ENCODE data around the gene HDDC2.

The HDDC2 gene

DNA sequence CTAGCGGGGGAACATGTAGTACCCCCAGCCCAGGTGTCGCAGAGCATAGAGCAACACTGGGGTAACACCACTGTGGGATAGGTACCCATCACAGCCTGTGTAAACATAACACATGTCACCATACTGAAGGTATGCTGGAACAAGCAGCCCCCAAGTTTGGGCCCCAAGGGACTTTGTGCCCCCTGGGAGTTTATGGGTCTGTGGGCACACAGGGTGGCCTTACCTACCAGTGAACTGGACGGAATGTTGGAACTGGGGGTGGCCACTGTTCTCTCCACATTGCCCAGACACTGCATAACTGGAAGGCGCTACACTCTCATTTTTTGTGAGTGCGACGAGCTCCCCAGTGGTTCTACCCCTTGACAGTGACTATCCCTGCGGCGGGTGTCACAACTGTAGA is 28.5 kb downstream of the HDDC2 start:
- DNase-seq (ENCODE audit: low read depth, low spot score): no peak
- H3K27ac ChIP-seq: peak overlapping the region; percentile 59

DNA sequence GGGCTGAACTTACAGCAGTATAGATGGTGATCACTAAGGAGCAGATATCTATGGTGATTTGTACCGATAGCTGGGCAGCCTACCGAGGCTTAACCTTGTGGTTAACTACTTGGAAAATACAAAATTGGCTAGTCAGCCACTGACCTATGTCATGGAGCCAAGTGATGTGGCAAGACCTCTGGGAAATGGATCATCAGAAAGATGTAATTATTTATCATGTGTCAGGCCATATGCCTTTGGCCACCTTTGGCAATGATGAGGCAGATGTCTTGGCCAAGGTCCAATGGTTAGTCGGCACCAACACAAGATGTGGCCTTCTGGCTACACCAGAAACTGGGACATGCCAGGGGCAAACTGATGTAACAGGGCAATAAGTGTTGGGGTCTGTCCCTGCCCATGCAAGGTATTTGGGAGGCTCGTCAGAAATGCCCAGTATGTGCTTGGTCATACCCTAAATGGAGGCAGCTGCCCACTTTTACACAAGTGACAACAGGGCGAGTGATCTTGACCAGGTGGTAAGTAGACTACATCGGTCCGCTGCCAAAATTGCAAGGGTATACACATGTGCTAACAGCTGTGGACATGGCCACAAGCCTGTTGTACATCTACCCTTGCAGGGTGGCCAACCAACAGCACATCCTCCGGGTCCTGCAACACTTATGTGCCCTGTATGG is 30.1 kb downstream of the HDDC2 start:
- no peak for DNase-seq (ENCODE audit: low read depth, low spot score)
- H3K27ac ChIP-seq: no peak overlapping the region

- H3K27ac ChIP-seq: no peak overlapping the region
- no peak for DNase-seq (ENCODE audit: low read depth, low spot score)
These were observed 31.4 kb downstream of the HDDC2 start for GRCh38 chr6:125270380-125270779.

DNA sequence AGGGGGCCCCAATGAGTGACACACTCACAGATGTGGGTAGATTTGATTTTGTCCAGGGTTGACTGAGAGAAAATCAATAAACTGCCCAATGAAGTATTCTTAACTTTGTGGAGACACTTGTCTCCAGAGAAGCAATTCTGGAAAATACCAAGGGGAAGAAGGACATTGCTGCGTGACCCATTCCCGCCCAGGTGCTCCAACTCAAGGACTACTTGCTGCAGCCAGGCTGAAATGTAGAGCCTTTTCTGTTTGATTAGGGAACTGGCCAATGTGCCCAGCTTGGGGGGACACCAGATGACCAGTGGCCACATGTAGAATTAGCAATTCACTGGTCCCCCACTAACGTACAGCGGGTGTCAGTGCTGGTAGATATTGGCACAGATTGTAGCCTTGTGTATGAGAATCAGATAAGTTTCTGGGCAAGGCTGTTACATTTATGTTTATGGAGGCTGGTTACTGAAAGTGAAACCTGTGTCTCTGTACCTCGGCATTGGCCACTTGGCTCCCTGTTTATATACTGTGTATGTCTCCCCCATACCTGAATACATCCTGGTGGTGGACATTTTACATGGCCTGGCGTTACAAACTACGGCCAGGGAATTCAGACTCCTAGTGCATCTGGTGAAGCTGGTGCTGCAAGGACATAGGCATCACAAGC is 32.3 kb downstream of the HDDC2 start:
- DNase-seq (ENCODE audit: low read depth, low spot score): no peak
- H3K27ac ChIP-seq: no peak overlapping the region

DNA sequence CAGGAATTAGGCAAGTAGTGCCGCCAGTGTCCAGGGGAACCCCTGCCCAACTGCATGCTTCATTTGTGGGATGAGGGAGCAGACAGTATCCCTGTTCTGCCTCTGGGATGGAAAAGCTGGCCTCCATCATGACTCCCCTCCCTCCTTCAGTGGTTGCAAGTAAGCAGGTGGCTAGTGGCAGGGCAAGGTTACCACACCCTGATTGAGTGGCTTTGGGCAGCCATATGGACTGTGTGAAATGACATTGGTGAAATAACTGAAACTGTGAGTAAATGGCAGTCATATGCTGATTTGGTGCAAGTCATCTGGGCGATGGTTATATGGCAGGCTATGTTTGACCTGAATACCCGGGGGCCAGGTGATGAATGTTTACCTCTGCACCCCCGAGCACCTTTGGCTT is 33.0 kb downstream of the HDDC2 start:
- H3K27ac ChIP-seq: no peak overlapping the region
- no peak for DNase-seq (ENCODE audit: low read depth, low spot score)

- H3K27ac ChIP-seq: no peak overlapping the region
- DNase-seq (ENCODE audit: low read depth, low spot score): no peak
These were observed 33.8 kb downstream of the HDDC2 start for GRCh38 chr6:125267806-125268523.

DNA sequence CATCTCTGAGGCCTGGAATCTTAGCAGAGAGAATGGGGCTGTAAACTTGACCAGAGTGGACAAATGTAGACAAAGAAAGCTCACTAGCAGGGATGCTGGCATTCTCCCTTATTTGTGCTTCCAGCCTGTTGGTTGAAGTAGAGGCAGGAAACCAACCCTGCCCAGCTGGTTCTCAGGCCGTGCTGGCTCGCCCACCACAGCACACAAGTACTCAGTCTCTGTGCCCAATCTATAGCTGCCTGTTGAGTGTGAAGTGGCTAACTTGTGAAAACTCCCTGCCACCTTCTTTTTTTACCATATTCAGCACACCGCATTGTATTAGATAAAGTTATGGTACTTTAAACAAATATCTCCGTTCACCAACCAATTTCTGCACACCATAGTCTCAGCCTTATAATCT is 37.3 kb downstream of the HDDC2 start:
- H3K27ac ChIP-seq: no peak overlapping the region
- DNase-seq (ENCODE audit: low read depth, low spot score): no peak

- H3K27ac ChIP-seq: no peak overlapping the region
- no peak for DNase-seq (ENCODE audit: low read depth, low spot score)
These were observed 39.5 kb downstream of the HDDC2 start for GRCh38 chr6:125262016-125263013.

DNA sequence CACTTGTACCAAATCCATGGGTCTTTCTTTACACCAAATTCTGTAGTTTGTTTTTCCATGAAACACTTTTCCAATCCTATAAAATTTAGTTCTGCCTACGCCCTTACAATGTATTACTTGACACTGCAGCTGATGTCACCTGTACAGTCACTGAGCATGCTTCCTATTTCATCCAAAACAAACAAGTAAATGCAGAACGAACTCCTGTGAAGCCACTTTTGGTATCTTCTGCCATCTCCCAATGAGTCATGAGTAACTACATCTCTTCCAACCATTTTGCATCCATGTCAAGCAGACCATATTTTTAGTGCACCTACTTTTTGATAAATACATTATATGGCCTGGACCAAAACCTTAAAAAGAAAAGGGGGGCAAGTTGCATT is 42.4 kb downstream of the HDDC2 start:
- DNase-seq (ENCODE audit: low read depth, low spot score): no peak
- H3K27ac ChIP-seq: peak overlapping the region; percentile 19

GRCh38 chr6:125258651-125259353 is 43.0 kb downstream of the HDDC2 start:
- peak overlapping the region; percentile 19 for H3K27ac ChIP-seq

GRCh38 chr6:125257351-125257750 is 44.4 kb downstream of the HDDC2 start:
- H3K27ac ChIP-seq: no peak overlapping the region
- DNase-seq (ENCODE audit: low read depth, low spot score): no peak

More at GRCh38 chr6:125258651-125259353, 43.0 kb downstream of the HDDC2 start:
- no peak for DNase-seq (ENCODE audit: low read depth, low spot score)

DNA sequence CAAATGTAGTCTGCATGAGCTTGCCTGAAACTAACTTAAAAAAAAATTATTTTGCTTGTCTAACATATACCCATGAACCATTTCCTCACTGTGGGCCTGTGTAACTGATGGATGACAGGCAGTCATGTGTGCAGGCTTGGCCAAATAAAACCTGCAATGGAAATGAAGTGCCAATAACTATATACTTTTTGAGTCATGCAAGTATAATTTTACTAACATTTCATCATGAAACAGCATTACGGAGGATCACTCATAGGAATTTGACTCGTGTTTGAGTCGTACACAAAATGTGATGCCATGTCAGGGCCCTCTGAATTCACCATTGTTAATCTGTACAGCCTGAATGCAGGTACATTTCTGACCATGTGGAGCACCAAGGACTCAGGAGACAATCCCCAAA is 46.6 kb downstream of the HDDC2 start:
- no peak for DNase-seq (ENCODE audit: low read depth, low spot score)
- H3K27ac ChIP-seq: peak overlapping the region; percentile 62

- H3K27ac ChIP-seq: peak overlapping the region; percentile 62
- no peak for DNase-seq (ENCODE audit: low read depth, low spot score)
These were observed 47.4 kb downstream of the HDDC2 start for GRCh38 chr6:125254321-125254720.

- H3K27ac ChIP-seq: peak overlapping the region; percentile 62
- no peak for DNase-seq (ENCODE audit: low read depth, low spot score)
These were observed 47.9 kb downstream of the HDDC2 start for GRCh38 chr6:125253881-125254280.

GRCh38 chr6:125252891-125253290 is 48.9 kb downstream of the HDDC2 start:
- H3K27ac ChIP-seq: peak overlapping the region; percentile 62
- no peak for DNase-seq (ENCODE audit: low read depth, low spot score)

GRCh38 chr6:125251516-125252220 is 50.1 kb downstream of the HDDC2 start:
- H3K27ac ChIP-seq: no peak overlapping the region
- DNase-seq (ENCODE audit: low read depth, low spot score): no peak

DNA sequence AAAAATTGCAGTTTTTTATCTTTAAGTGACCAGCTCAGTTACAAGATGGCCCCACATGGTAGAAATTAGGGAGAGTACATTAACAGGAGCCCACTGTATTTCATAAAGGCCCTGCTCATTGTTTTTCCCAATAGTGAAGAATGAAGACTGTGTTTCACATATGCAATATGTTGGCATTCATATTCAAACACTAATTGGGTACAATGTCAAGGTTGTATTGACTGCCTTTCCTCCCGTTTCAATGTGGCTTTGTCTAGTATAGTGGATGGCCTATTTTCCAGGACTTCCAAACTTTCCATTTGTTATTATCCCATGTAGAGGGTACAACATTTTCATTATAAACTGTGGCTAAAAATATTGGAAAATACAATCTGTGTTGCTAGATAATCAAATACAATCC is 51.3 kb downstream of the HDDC2 start:
- no peak for DNase-seq (ENCODE audit: low read depth, low spot score)

GRCh38 chr6:125248136-125248535 is 53.6 kb downstream of the HDDC2 start:
- no peak for DNase-seq (ENCODE audit: low read depth, low spot score)

More for the DNA sequence above, 51.3 kb downstream of the HDDC2 start:
- no peak overlapping the region for H3K27ac ChIP-seq

DNA sequence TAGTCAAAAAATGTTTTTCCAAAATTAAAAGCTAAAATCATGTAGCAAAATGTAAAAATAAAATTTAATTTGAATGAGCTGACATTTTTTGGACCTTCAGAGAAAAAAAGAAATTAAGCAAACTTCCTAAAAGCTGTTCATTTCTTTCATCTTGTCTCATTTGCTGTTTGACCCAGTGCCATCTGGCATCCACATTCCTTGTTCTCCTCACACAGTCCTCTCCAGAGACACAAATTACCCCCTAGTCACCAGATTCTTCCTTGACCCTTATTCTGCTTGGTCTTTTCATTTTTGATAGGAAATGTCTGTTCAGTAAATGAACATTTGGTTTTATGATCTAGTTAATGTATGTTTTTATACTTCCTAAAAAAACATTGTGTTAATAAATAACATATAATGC is 55.2 kb downstream of the HDDC2 start:
- no peak overlapping the region for H3K27ac ChIP-seq
- no peak for DNase-seq (ENCODE audit: low read depth, low spot score)

More at GRCh38 chr6:125248136-125248535, 53.6 kb downstream of the HDDC2 start:
- no peak overlapping the region for H3K27ac ChIP-seq

Measured in epithelial cell of prostate (primary cell).